Transverse colon (tissue), 4 donors: ENCODE measurements around the gene TBX3. TPM values are rescaled to one million over a fixed set of nuclear protein-coding genes. Genes with fewer than 3 reads are reported as not detected.

Experiments used
- DNase-seq: peaks from one replicate; pipeline ENCODE4 v3.0.0-alpha.2; 2019
- H3K27ac ChIP-seq, 4 donors: fragments of 200-600 bp; sonication (generic); 2 replicates each; pipeline ENCODE4 v1.5.1; 2016 to 2018; ENCODE audit warnings: inconsistent platforms in 4 of 4
- H3K27me3 ChIP-seq: fragments of 200-600 bp; sonication (generic); 2 replicates; pipeline ENCODE4 v1.5.1; 2017; ENCODE audit warnings: inconsistent platforms
- H3K36me3 ChIP-seq, 4 donors: fragments of 200-600 bp; sonication (generic); 2 replicates each; pipeline ENCODE4 v1.5.1; 2017 to 2019; ENCODE audit warnings: inconsistent platforms in 4 of 4
- H3K4me1 ChIP-seq, 4 donors: fragments of 200-600 bp; sonication (generic); 2 replicates each; pipeline ENCODE4 v1.5.1; 2017 to 2020; ENCODE audit warnings: inconsistent platforms in 4 of 4
- H3K4me3 ChIP-seq, 4 donors: fragments of 200-600 bp; sonication (generic); 1 replicate in 1 of 4; 2 replicates in 3 of 4; pipeline versions ENCODE4 v1.5.1 to v1.6.1; 2017 to 2019; ENCODE audit warnings: inconsistent platforms in 4 of 4
- H3K9me3 ChIP-seq, 2 donors: fragments of 200-600 bp; sonication (generic); 2 replicates each; pipeline ENCODE4 v1.5.1; 2017 to 2019; ENCODE audit warnings: inconsistent platforms in 2 of 2
- CTCF ChIP-seq, 5 experiments: fragments of 200-600 bp in 3 of 5; fragments of 450-650 bp in 2 of 5; sonication (generic) in 3 of 5; IDR thresholded peaks; 1 replicate in 2 of 5; 2 replicates in 3 of 5; pipeline ENCODE4 v1.5.1; 2016 to 2017; ENCODE audit warnings: antibody characterized with exemption in 5 of 5, inconsistent platforms in 3 of 5, mild to moderate bottlenecking in 2 of 5, moderate library complexity in 1 of 5
- EP300 ChIP-seq: sonication (generic); formaldehyde crosslinking; IDR thresholded peaks from one replicate; pipeline ENCODE4 v1.6.1; 2017; ENCODE audit warnings: antibody characterized with exemption, low read depth
- POLR2A ChIP-seq: fragments of 450-650 bp; IDR thresholded peaks from one replicate; pipeline ENCODE4 v1.6.1; 2016; ENCODE audit warnings: antibody characterized with exemption, mild to moderate bottlenecking, moderate library complexity
- POLR2AphosphoS5 ChIP-seq, 3 donors: sonication (generic); formaldehyde crosslinking; IDR thresholded peaks; one replicate each; pipeline ENCODE4 v1.6.1; 2016; ENCODE audit warnings: antibody characterized with exemption in 3 of 3
- WGBS, 2 donors: methylation state at CpG; one replicate each; pipeline ENCODE4 v1.1.5; 2018; ENCODE audit warnings: low coverage in 1 of 2; 5-methylcytosine and 5-hydroxymethylcytosine counted together
- in situ Hi-C, 4 donors: fragments of 200-750 bp; cut with MboI; loops; one replicate each; pipeline versions ENCODE4 v1.15.0 to v1.15.1; 2017; ENCODE audit warnings: low sequenced_read_pairs in 3 of 4, low pct_ligation_motif_present in 1 of 4, low pct_unique_long_range_greater_than_20kb in 1 of 4
- intact Hi-C: fragments of 100-400 bp; cut with DNase I; formaldehyde crosslinking; loops from one replicate; pipeline ENCODE4 v1.15.1; 2023; ENCODE audit warnings: low total_unique reads
- small RNA-seq, 4 donors: library from RNA; depleted of rRNA; stranded (forward); fragments of <200 nt; gene quantifications; one replicate each; pipeline ENCODE3, GENCODE V24; 2016
- total RNA-seq, 4 donors: library from RNA; depleted of rRNA; stranded (reverse); fragments of >200 nt; gene quantifications; one replicate each; pipeline ENCODE4 v1.1.0, GENCODE V29; 2016

Gene TBX3
- total RNA-seq, 4 donors from 2014 or later, result 2.8 to 11.9 (median 5.9) TPM

GRCh38 chr12:114627393-114627792, 56.6 kb downstream of the TBX3 start:
- Histone ChIP-seq H3K4me3 (no peak overlapping the region), H3K9me3 (no peaks in the 10 kb centered on the region), H3K4me1 (no peaks in the 10 kb centered on the region), H3K36me3 (no peaks in the 10 kb centered on the region), H3K27me3 (peaks cover 9% of the 10 kb centered on the region), H3K27ac (no peak overlapping the region)
- intact Hi-C loops (no loop called here), in situ Hi-C loops (no loop called here)
- TF ChIP-seq POLR2AphosphoS5 (IDR thresholded peaks at IDR 0.05), result no peak
- no peak for TF ChIP-seq POLR2A
- no peak for TF ChIP-seq EP300
- no peak for TF ChIP-seq CTCF (IDR thresholded peaks at IDR 0.05)
- DNase-seq, result no peak

DNA sequence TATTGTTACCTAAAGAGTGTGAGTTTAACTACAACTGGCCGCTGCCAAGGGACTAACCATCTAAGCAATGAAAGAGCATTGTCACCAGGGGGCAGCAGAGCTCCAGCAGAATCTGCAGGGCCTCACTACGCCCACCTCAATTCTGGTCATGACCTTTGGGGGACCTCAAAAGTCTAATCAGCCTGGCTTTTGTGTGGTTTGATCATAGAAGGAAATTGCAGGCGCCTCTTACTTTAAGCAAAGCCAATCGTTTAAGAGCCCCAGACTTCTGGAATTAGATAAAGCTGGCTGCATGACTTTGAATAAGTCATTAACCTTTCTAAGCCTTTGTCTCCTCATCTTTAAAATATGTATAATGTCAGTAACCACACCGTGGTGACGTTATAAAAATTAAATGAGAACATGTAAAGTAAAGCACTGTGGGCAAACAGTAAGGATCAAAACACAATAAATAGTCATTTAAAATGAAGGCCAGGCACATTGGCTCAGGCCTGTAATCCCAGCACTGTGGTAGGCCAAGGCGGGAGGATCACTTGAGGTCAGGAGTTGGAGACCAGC, 58.6 kb downstream of the TBX3 start:
- DNase-seq, result peak; percentile 38
- no peaks in the 10 kb centered on the region for H3K9me3 ChIP-seq
- H3K36me3 ChIP-seq, result no peaks in the 10 kb centered on the region
- intact Hi-C loops, result no loop called here
- 25 to 32% methylated on average over 4 to 7 of the region's 7 CpGs for WGBS, 2 donors
- peaks cover 9% of the 10 kb centered on the region for H3K27me3 ChIP-seq
- H3K4me1 ChIP-seq, result no peaks in the 10 kb centered on the region
- TF ChIP-seq CTCF (IDR thresholded peaks at IDR 0.05), result peak; percentile 38 to 62 (median 50)
- no peak for TF ChIP-seq EP300
- TF ChIP-seq POLR2AphosphoS5 (IDR thresholded peaks at IDR 0.05), result no peak
- no peak overlapping the region for H3K27ac ChIP-seq
- no peak overlapping the region for H3K4me3 ChIP-seq
- in situ Hi-C loops, result no loop called here

DNA sequence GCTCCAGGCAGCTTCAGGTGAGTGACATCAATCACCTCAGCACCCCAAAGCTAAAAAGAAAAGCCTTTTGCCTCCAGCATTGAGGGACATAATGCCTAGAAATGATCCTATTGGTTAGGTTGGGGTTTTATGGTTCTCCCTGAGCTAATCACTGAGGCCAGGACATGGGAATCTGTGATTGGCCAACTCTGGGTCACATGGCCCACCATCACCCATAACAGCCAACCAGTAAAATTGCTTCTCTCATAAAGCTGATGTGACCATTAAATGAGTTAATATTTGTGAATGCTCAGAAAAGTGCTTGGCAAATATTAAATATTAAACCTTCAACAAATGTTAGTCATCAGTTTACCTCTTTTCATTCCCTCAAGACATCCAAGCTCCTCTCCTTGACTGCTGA, 60.2 kb downstream of the TBX3 start:
- H3K9me3 ChIP-seq, result no peaks in the 10 kb centered on the region
- no peak for DNase-seq
- peaks cover 4% of the 10 kb centered on the region for H3K27me3 ChIP-seq
- in situ Hi-C loops, result no loop called here
- H3K4me3 ChIP-seq, result no peak overlapping the region
- no peaks in the 10 kb centered on the region for H3K4me1 ChIP-seq
- intact Hi-C loops, result no loop called here
- TF ChIP-seq EP300, result no peak
- no peak for TF ChIP-seq POLR2AphosphoS5 (IDR thresholded peaks at IDR 0.05)
- no peak for TF ChIP-seq POLR2A
- no peak for TF ChIP-seq CTCF (IDR thresholded peaks at IDR 0.05)
- H3K36me3 ChIP-seq, result no peaks in the 10 kb centered on the region
- H3K27ac ChIP-seq, result no peak overlapping the region

Small RNA genes lying within 50 kb of the gene (small RNA-seq; reads per million reads assigned to genes)
- gene RF00019, result 0 reads per million in 4 donors
